Measurements from ENCODE around the gene CCDC197.
A peak's percentile ranks its signal among the peaks of the same experiment; 100 is the strongest.

CCDC197 gene

DNA sequence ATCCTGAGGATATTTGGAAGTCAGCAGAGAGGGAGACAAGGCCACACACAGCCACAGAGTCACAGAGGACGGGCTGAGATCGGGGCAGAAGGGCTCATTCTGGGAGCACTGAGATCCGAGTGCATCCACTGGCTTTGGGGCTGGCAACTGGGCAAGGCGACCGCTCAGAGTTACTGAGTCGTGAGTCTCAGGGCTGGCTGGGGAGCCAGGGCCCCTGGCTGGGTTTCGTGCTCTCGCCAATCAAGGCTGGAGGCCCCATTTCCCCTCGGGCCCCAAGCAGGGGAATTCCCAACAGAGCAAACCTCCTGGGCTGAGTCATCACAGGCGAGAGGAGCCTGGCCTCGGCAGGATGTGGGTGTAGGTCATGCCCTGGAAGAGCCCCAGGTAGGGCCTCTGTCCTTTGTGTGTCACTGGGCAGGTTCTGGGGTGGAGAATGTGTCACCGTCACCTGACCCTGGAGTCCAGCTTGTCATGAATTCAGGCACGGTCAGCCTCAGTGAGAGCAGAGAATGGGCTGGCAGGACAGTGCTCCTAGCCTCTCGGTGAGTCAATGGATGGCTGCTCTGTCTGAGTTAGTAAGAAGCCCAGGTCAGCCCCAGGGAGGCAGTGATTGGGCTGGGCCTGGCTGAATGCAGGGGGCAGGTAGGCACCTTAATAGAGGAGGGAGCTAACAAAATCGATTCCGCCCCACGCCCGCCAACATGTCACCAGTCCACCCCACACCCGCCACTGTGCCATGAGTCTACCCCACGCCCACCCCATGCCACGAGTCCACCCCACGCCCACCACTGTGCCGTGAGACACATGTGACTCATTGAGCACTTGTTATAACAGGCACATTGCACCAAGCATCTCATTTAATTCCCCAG lies 37.6 kb upstream of the CCDC197 start:
- DNase-seq: peak in 6 of 42 donors; percentile 12 to 42 (median 33)

DNA sequence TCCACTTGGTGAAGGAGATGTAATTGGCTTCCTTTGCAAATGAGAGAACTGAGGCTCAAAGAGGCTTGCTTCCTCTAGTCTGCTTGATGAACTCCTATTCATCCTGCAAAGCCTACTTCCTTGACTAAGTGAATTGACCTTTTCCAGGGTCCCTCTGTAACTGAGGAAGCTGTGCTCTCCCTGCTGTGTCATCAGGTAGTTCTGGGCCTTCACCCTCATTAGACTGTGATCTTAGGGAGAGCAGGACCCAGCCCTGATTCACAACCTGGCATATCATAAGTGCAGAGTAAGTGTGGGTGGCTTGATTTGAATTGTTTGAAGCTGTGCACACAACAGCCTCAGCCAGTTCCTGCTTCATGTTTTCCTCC lies 37.0 kb upstream of the CCDC197 start:
- DNase-seq: no peak
- intact Hi-C loops (cut with DNase I): no loop called here

More for the DNA sequence above, 37.6 kb upstream of the CCDC197 start:
- intact Hi-C loops (cut with DNase I): no loop called here

GRCh38 chr14:93960774-93961438 lies 36.2 kb upstream of the CCDC197 start:
- DNase-seq: no peak
- intact Hi-C loops (cut with DNase I): no loop called here

GRCh38 chr14:93961620-93962019 lies 35.5 kb upstream of the CCDC197 start:
- DNase-seq: no peak
- intact Hi-C loops (cut with DNase I): no loop called here

DNA sequence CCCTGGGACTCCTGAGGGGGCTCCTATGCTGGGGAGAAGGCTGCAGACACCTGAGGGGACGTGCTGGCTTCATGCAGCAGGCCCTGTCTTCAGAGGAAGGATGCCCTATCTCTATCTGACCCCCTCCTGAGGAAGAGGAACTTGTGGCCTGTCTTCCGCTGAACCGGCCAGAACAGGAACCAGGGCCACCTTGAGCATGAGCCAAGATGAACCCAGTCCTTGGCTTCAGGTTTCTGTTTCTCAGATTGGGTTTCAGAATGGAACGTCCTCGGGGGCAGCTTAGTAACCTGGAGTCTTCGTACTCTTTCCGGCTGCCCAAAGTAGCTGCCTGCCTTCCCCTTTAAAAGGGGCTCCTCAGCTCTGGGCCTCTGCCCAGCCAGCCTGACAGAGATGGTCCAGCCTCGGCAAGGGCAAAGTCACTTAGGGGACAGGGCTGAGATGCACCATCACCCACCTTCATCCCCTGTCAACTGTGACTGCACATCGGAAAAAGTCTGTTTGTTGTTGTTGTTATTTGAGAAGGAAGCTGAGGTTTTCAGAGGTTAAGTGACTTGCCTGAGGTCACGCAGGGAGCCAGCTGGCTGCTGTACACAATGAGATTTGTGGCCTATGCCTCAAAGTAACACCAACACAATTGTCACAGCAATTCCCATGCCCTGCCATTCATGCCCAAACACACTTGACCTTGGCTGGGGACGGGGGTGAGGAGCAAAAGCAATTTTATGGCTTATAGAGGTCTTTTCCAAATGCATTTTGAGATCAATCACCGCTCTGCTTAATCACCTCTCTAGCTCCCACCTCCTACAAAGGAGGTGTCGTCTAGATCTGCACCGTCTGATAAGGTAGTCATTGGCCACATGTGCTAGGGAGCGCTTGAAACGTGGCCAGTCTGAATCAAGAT lies 34.1 kb upstream of the CCDC197 start:
- DNase-seq: peak in 15 of 42 donors; percentile 12 to 58 (median 41)
- intact Hi-C loops (cut with DNase I): no loop called here

DNA sequence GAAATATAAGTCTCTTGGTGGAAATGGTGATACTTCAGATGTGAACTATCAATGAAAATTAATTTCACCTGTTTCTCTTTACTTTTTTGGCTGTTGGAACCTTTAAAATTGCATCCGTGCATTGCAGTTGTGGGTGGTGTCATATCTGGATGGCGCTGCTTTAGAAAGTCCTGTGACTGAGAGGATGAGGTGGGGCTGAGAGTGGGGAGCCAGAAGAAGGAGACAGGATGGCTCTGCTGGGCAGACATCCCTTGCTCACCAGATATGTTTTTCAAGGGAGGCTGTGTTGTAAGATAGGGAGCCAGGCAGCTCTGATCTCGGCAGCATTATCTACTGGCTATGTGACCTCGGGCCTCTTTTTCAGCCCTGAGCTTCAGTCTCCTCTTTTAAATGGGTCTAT lies 33.4 kb upstream of the CCDC197 start:
- no peak for DNase-seq
- intact Hi-C loops (cut with DNase I): no loop called here

DNA sequence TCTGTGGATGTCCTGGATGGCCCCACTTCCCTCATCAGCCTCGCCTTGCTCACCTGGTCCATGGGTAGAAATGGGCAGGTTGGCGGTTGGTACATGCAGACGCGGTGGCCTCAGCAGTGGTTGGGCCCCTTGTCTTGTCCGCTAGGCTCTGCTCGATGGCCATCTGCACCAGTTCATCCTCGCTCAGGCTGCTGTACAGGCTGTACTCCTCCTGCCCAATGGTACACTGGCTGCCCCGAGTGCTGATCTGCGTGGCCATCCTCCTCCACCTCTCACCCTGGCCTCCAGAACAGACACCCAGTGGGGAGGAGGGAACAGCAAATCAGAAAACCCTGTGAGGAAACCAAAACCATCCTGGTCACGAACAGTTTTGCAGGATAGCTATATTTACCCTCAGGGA lies 32.8 kb upstream of the CCDC197 start:
- intact Hi-C loops (cut with DNase I): no loop called here
- no peak for DNase-seq

- intact Hi-C loops (cut with DNase I): no loop called here
- no peak for DNase-seq
Observed at GRCh38 chr14:93964820-93965286, 32.2 kb upstream of the CCDC197 start.

DNA sequence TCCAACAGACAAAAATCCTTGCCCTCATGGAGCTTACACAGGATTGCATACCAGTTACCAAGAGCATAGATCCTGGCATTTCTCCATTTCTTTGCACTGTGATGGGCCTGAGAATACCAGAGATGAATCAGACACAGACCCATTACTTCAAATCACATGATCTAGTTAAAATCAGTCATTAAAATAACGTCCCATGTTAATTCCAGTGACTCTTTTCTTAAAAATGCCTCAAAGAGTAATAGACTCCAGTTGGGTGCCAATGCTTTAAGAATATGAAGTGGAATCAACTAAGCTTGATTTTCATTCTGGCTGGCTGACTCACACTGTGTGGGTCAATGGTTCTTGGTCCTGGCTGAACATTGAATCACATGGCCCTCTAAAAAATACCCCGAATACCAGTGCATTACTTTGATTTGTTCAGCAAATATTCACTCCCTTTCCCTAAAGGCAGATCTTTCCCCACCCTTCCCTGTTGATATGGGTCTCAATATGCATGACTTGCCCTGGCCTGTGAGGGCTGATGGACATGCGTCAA lies 31.7 kb upstream of the CCDC197 start:
- DNase-seq: no peak
- intact Hi-C loops (cut with DNase I): no loop called here

DNA sequence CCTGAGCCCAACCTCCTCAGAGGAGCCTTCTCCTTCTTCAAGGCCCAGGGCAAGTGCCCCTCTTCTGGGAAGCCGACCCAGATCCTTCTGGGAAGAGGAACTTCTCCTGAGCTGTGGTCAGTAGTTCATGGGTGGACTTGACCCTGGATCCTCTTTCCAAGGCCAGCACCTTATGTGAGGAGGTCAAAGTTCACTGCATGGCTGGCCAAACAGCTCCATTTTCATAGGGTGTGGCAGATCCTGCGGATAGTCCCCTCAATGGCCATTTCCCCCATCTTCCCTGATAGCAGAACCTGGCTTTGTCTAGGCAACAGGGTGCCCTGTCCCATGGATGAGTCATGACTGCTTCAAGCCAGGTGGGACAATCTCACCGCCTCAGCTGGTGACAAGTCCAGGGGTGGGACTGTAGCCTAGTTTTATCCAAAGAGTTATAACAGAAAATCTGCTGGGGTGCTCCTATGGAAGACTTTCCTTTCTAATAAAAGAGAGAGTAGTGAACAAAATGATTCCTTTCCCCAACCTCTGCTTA lies 31.1 kb upstream of the CCDC197 start:
- intact Hi-C loops (cut with DNase I): no loop called here

GRCh38 chr14:93967637-93968250 lies 29.4 kb upstream of the CCDC197 start:
- no peak for DNase-seq
- intact Hi-C loops (cut with DNase I): no loop called here

More for the DNA sequence above, 31.1 kb upstream of the CCDC197 start:
- no peak for DNase-seq

GRCh38 chr14:93969082-93969828 lies 27.8 kb upstream of the CCDC197 start:
- no peak for DNase-seq
- intact Hi-C loops (cut with DNase I): no loop called here

- intact Hi-C loops (cut with DNase I): no loop called here
- DNase-seq: peak in 13 of 42 donors; percentile 14 to 59 (median 34)
Observed at GRCh38 chr14:93970585-93970964, 26.5 kb upstream of the CCDC197 start.

GRCh38 chr14:93970965-93971634 lies 26.0 kb upstream of the CCDC197 start:
- DNase-seq: peak in 1 of 42 donors; percentile 41
- intact Hi-C loops (cut with DNase I): no loop called here

DNA sequence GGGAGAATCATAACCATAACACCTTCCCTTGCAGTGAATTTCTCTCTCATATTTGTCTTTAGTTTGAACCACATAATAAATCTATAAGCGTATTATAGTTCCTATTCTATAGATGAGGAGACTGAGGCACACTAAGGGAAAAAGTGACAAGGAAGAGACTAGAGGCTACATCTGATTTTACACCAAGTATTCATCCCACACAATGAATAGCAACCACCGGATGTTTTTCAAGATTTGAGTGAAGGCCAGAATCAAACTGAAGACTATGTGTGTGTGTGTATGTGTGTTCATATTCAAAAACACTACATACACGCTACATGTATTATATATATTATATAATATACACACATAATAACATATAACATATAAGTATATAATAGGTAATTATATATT lies 25.5 kb upstream of the CCDC197 start:
- DNase-seq: no peak
- intact Hi-C loops (cut with DNase I): no loop called here

GRCh38 chr14:93972618-93973205 lies 24.4 kb upstream of the CCDC197 start:
- no peak for DNase-seq

DNA sequence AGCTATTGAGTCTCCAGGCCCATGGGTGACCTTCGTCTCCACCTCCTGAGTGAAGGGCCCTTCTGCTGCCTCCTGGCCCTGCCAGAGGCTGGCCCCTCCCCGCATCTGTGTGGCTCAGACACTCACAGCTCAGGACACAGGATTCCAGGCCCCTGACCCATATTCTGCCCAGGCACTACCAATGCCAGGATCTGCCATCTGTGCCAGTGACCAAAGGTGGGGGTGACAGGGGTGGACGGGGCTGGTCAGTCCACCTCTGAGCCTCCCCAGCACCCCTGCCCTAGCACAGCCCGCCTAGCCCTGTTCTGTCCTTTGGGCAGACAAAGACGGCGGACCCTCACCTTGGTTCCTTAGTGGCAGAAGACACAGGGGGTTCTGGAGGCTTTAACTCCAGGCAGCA lies 23.5 kb upstream of the CCDC197 start:
- DNase-seq: no peak
- intact Hi-C loops (cut with DNase I): no loop called here

More at GRCh38 chr14:93972618-93973205, 24.4 kb upstream of the CCDC197 start:
- intact Hi-C loops (cut with DNase I): no loop called here

All from head of caudate nucleus (tissue), 42 donors.